ENCODE results near the gene STK10. TPM values are rescaled to one million over a fixed set of nuclear protein-coding genes. Genes with fewer than 3 reads are reported as not detected.
A peak's percentile ranks its signal among the peaks of the same experiment; 100 is the strongest.

The STK10 gene
- total and polyA plus RNA-seq, 2 donors from 2014 or later, result 7.2 to 42.8 TPM

GRCh38 chr5:172109749-172110148, 78.3 kb downstream of the STK10 start:
- H3K4me3 ChIP-seq (ENCODE audit: low read length in 3 of 3), result no peak overlapping the region
- intact Hi-C loops (cut with DNase I), result loop anchor here (10.0 kb wide), 1 partner anchor 75 kb away; the partner anchor contains the start of gene STK10
- no peaks in the 10 kb centered on the region for H3K27me3 ChIP-seq (ENCODE audit: control insufficient read depth, insufficient read depth, low read length)
- FAIRE-seq (no peak), DNase-seq (peak in 1 of 5 donors; percentile 29)
- no peak overlapping the region for H3K9ac ChIP-seq (ENCODE audit: low read length in 3 of 3)
- H3K27ac ChIP-seq (ENCODE audit: low read depth in 2 of 2, low read length in 2 of 2), result no peak overlapping the region
- H3K36me3 ChIP-seq (ENCODE audit: control insufficient read depth in 2 of 3, insufficient read depth in 3 of 3, low read length in 3 of 3), result no peaks in the 10 kb centered on the region
- TF ChIP-seq CTCF (IDR thresholded peaks at IDR 0.05; ENCODE audit: borderline replicate concordance, extremely low read depth, insufficient read depth), result no peak
- H3K4me1 ChIP-seq (ENCODE audit: control insufficient read depth in 2 of 3, insufficient read depth in 2 of 3, low read depth in 1 of 3, low read length in 3 of 3), result peaks cover 2 to 27% (median 5%) of the 10 kb centered on the region in 3 donors
- H3K9me3 ChIP-seq (ENCODE audit: control insufficient read depth in 2 of 3, insufficient read depth in 1 of 3, low read length in 3 of 3), result no peaks in the 10 kb centered on the region

GRCh38 chr5:172107571-172107970, 80.5 kb downstream of the STK10 start:
- H3K36me3 ChIP-seq (ENCODE audit: control insufficient read depth in 2 of 3, insufficient read depth in 3 of 3, low read length in 3 of 3), result no peaks in the 10 kb centered on the region
- no peaks in the 10 kb centered on the region for H3K27me3 ChIP-seq (ENCODE audit: control insufficient read depth, insufficient read depth, low read length)
- H3K4me1 ChIP-seq (ENCODE audit: control insufficient read depth in 2 of 3, insufficient read depth in 2 of 3, low read depth in 1 of 3, low read length in 3 of 3), result peaks cover 2 to 36% (median 5%) of the 10 kb centered on the region in 3 donors
- peak in 2 of 5 donors; percentile 20 to 41 for DNase-seq
- peak overlapping the region in 2 of 3 donors; percentile 59 to 66 for H3K4me3 ChIP-seq (ENCODE audit: low read length in 3 of 3)
- no peaks in the 10 kb centered on the region for H3K9me3 ChIP-seq (ENCODE audit: control insufficient read depth in 2 of 3, insufficient read depth in 1 of 3, low read length in 3 of 3)
- no peak overlapping the region for H3K27ac ChIP-seq (ENCODE audit: low read depth in 2 of 2, low read length in 2 of 2)
- intact Hi-C loops (cut with DNase I), result no loop called here
- H3K9ac ChIP-seq (ENCODE audit: low read length in 3 of 3), result peak overlapping the region in 2 of 3 donors; percentile 14 to 66
- no peak for FAIRE-seq
- TF ChIP-seq CTCF (IDR thresholded peaks at IDR 0.05; ENCODE audit: borderline replicate concordance, extremely low read depth, insufficient read depth), result no peak

GRCh38 chr5:172106511-172107356, 81.3 kb downstream of the STK10 start:
- H3K4me1 ChIP-seq (ENCODE audit: control insufficient read depth in 2 of 3, insufficient read depth in 2 of 3, low read depth in 1 of 3, low read length in 3 of 3), result peaks cover 2 to 43% (median 5%) of the 10 kb centered on the region in 3 donors
- H3K9ac ChIP-seq (ENCODE audit: low read length in 3 of 3), result peak overlapping the region in 2 of 3 donors; percentile 34 to 37
- DNase-seq (peak; percentile 69 to 86 (median 82)), FAIRE-seq (no peak)
- H3K4me3 ChIP-seq (ENCODE audit: low read length in 3 of 3), result peak overlapping the region; percentile 52 to 66 (median 59)
- H3K36me3 ChIP-seq (ENCODE audit: control insufficient read depth in 2 of 3, insufficient read depth in 3 of 3, low read length in 3 of 3), result no peaks in the 10 kb centered on the region
- TF ChIP-seq CTCF (IDR thresholded peaks at IDR 0.05; ENCODE audit: borderline replicate concordance, extremely low read depth, insufficient read depth), result peak; percentile 98
- no peaks in the 10 kb centered on the region for H3K27me3 ChIP-seq (ENCODE audit: control insufficient read depth, insufficient read depth, low read length)
- H3K27ac ChIP-seq (ENCODE audit: low read depth in 2 of 2, low read length in 2 of 2), result no peak overlapping the region
- no peaks in the 10 kb centered on the region for H3K9me3 ChIP-seq (ENCODE audit: control insufficient read depth in 2 of 3, insufficient read depth in 1 of 3, low read length in 3 of 3)
- intact Hi-C loops (cut with DNase I), result no loop called here
